Tibial nerve (tissue), 4 donors: Measurements from ENCODE around the gene DNASE1L2. TPM values are rescaled to one million over a fixed set of nuclear protein-coding genes. Genes with fewer than 3 reads are reported as not detected.
A peak's percentile ranks its signal among the peaks of the same experiment; 100 is the strongest.

Experiments
- DNase-seq, 2 donors: peaks; one replicate each; pipeline ENCODE4 v3.0.0-alpha.2; 2019; ENCODE audit warnings: low spot score in 2 of 2
- H3K27ac ChIP-seq, 4 donors: fragments of 200-600 bp; sonication (generic) in 3 of 4; one replicate each; pipeline ENCODE4 v1.5.1; 2017 to 2019; ENCODE audit warnings: mild to moderate bottlenecking in 1 of 4
- H3K27me3 ChIP-seq, 2 donors: fragments of 200-600 bp; sonication (generic) in 1 of 2; one replicate each; pipeline versions ENCODE4 v1.5.1 to v1.6.0; 2017 to 2019
- H3K36me3 ChIP-seq, 3 donors: fragments of 200-600 bp; sonication (generic); one replicate each; pipeline ENCODE4 v1.5.1; 2018 to 2019
- H3K4me1 ChIP-seq, 4 donors: fragments of 200-600 bp; sonication (generic) in 3 of 4; one replicate each; pipeline ENCODE4 v1.5.1; 2017 to 2019
- H3K4me3 ChIP-seq, 4 donors: fragments of 200-600 bp; sonication (generic) in 3 of 4; one replicate each; pipeline ENCODE4 v1.5.1; 2017 to 2019; ENCODE audit warnings: mild to moderate bottlenecking in 1 of 4, moderate library complexity in 1 of 4
- H3K9me3 ChIP-seq, 4 donors: fragments of 200-600 bp; sonication (generic) in 3 of 4; one replicate each; pipeline ENCODE4 v1.5.1; 2017 to 2019
- EP300 ChIP-seq, 2 donors: sonication (generic); formaldehyde crosslinking; IDR thresholded peaks; one replicate each; pipeline ENCODE4 v1.6.1; 2017; ENCODE audit warnings: antibody characterized with exemption in 2 of 2, mild to moderate bottlenecking in 1 of 2
- POLR2A ChIP-seq, 2 donors: fragments of 450-650 bp; IDR thresholded peaks; one replicate each; pipeline ENCODE4 v1.6.1; 2017; ENCODE audit warnings: antibody characterized with exemption in 2 of 2, mild to moderate bottlenecking in 2 of 2, moderate library complexity in 2 of 2
- WGBS, 2 donors: methylation state at CpG; one replicate each; pipeline ENCODE4 v1.1.5; 2018; 5-methylcytosine and 5-hydroxymethylcytosine counted together
- total RNA-seq, 4 donors: library from RNA; depleted of rRNA; stranded (reverse); fragments of >200 nt; gene quantifications; one replicate each; pipeline ENCODE4 v1.1.0, GENCODE V29; 2016
- TF ChIP-seq, protein P1 (sequence below), 5 experiments: fragments of 200-600 bp in 3 of 5; fragments of 450-650 bp in 2 of 5; sonication (generic) in 3 of 5; IDR thresholded peaks; one replicate each; pipeline ENCODE4 v1.5.1; 2016 to 2019; ENCODE audit warnings: antibody characterized with exemption in 5 of 5, mild to moderate bottlenecking in 3 of 5, moderate library complexity in 2 of 5

The DNASE1L2 gene, protein sequence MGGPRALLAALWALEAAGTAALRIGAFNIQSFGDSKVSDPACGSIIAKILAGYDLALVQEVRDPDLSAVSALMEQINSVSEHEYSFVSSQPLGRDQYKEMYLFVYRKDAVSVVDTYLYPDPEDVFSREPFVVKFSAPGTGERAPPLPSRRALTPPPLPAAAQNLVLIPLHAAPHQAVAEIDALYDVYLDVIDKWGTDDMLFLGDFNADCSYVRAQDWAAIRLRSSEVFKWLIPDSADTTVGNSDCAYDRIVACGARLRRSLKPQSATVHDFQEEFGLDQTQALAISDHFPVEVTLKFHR
- 1 to 10 TPM in 1 of 4 donors, under 1 TPM in 3; 0.39 to 5.4 (median 0.64) TPM for total RNA-seq

DNA sequence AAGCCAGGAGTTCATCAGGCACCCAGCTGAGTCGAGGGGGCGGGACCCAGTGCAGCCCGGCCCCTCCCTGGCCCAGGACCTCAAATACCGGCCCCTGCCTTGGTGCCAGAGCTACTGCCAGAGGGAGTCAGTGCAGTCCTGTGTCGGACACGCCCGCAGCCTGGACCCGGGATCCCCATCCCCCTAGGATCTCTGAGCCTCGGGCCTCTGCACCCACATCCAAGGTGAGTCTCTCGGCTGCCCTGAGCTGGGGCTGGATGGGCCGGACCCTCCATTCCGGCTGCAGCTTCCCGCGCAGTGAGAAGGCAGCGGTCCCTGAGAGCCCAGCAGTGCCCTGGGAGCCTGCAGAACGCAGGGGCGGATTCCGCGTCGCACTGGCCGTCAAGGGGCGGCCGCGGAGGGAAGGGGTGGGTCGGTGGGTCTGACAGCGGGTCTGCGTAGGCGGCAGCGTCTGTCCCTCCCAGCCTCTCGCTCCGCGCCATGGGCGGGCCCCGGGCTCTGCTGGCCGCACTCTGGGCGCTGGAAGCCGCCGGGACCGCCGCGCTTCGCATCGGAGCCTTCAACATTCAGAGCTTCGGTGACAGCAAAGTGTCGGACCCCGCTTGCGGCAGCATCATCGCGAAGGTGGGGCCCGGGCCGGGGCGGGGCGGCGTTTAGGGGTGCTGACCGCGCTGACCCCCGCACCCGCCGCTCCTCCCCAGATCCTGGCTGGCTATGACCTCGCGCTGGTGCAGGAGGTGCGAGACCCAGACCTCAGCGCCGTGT lies at the start of gene DNASE1L2:
Gene DNASE1L2 (plus strand): TSS at position 108 of the 765 bp plus-strand sequence. CDS start 373 bp downstream, at position 481.
- Histone ChIP-seq H3K36me3 (peaks cover 6 to 76% (median 21%) of the 10 kb centered on the region in 3 donors), H3K4me3 (peak within 1 kb of the TSS in 2 of 4 donors; percentile 0 to 35), H3K9me3 (no peaks in the 10 kb centered on the region), H3K27ac (peak within 1 kb of the TSS in 2 of 4 donors; percentile 40 to 48), H3K27me3 (peaks cover 0 to 17% of the 10 kb centered on the region in 2 donors), H3K4me1 (peaks cover 0 to 28% (median 22%) of the 10 kb centered on the region in 4 donors)
- 4 to 15% methylated on average over 11 to 33 of the region's 64 CpGs for WGBS, 2 donors
- DNase-seq, result no peak
- no peak for TF ChIP-seq POLR2A (IDR thresholded peaks at IDR 0.05)
- TF ChIP-seq EP300 (IDR thresholded peaks at IDR 0.05), result peak in 1 of 2 donors; percentile 22

DNA sequence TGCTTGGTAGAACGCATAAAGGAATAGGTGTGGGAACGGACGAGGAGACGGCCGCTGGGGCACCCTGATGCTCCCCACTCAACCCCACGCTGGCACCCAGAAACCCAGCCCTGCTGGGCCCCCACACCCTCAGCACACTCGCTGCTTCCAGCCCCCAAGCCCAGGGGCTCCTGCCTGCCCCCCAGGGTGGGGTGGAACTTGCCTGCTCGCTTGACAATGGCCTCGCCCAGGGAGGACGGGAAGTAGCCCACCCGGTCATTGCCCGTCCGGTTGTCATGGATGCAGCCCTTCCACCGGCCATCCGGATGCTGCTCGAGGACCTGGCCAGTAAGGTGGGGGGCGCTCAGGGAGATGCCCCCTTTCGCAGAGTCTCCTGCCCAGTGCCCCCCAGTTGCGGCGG lies 49.7 kb upstream of the DNASE1L2 start:
- no peaks in the 10 kb centered on the region for H3K27me3 ChIP-seq
- TF ChIP-seq EP300 (IDR thresholded peaks at IDR 0.05) (no peak), POLR2A (IDR thresholded peaks at IDR 0.05) (no peak)
- TF ChIP-seq, protein P1, sequence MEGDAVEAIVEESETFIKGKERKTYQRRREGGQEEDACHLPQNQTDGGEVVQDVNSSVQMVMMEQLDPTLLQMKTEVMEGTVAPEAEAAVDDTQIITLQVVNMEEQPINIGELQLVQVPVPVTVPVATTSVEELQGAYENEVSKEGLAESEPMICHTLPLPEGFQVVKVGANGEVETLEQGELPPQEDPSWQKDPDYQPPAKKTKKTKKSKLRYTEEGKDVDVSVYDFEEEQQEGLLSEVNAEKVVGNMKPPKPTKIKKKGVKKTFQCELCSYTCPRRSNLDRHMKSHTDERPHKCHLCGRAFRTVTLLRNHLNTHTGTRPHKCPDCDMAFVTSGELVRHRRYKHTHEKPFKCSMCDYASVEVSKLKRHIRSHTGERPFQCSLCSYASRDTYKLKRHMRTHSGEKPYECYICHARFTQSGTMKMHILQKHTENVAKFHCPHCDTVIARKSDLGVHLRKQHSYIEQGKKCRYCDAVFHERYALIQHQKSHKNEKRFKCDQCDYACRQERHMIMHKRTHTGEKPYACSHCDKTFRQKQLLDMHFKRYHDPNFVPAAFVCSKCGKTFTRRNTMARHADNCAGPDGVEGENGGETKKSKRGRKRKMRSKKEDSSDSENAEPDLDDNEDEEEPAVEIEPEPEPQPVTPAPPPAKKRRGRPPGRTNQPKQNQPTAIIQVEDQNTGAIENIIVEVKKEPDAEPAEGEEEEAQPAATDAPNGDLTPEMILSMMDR (IDR thresholded peaks at IDR 0.05), result no peak
- no peaks in the 10 kb centered on the region for H3K9me3 ChIP-seq
- no peak overlapping the region for H3K4me3 ChIP-seq
- H3K4me1 ChIP-seq, result peaks cover 0 to 10% (median 4%) of the 10 kb centered on the region in 4 donors
- DNase-seq, result no peak
- no peaks in the 10 kb centered on the region for H3K36me3 ChIP-seq
- no peak overlapping the region for H3K27ac ChIP-seq
- WGBS, 2 donors, result 90 to 91% methylated on average over 6 to 15 of the region's 20 CpGs

DNA sequence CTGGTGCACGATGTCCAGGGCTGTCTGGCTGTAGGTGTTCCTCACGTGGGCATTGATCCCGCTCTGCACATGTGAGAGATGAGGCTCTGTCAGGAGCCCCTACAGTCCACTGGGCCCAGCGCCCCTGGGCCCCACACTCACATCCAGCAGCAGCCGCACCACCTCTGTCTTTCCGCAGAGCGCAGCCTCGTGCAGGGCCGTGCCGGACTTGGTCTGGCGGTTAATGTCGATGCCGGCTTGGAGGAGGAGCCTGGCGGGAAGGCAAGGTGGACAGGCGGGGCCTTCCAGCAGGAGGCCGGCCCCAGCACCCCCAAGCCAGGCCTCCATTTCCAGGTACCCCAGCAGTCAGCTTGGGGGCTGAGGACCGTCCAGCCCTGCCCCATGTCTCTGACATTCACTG lies 49.0 kb upstream of the DNASE1L2 start:
- Histone ChIP-seq H3K27me3 (no peaks in the 10 kb centered on the region), H3K4me3 (no peak overlapping the region), H3K9me3 (no peaks in the 10 kb centered on the region), H3K4me1 (peaks cover 0 to 12% (median 5%) of the 10 kb centered on the region in 4 donors), H3K27ac (no peak overlapping the region), H3K36me3 (no peaks in the 10 kb centered on the region)
- TF ChIP-seq, protein P1 (IDR thresholded peaks at IDR 0.05), result no peak
- TF ChIP-seq EP300 (IDR thresholded peaks at IDR 0.05) (no peak), POLR2A (IDR thresholded peaks at IDR 0.05) (no peak)
- DNase-seq, result no peak
- WGBS, 2 donors, result 71 to 82% methylated on average over 13 to 17 of the region's 17 CpGs

DNA sequence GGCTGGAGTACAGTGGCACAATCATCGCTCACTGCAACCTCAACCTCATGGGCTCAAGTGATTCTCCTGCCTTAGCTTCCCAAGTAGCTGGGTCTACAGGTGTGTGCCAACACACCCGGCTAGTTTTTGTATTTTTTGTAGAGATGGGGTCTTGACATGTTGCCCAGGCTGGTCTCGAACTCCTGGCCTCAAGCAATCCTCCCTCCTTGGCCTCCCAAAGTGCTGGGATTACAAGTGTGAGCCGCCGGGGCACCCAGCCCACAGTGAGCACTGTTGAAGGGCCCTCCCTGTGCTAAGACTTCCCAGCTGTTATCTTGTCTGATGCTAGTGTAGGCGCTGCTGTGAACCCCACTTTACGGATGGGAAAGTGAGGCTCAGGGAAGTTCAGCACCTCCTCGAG lies 47.8 kb upstream of the DNASE1L2 start:
- TF ChIP-seq EP300 (IDR thresholded peaks at IDR 0.05) (no peak), POLR2A (IDR thresholded peaks at IDR 0.05) (no peak)
- TF ChIP-seq, protein P1 (IDR thresholded peaks at IDR 0.05), result no peak
- H3K27ac ChIP-seq, result no peak overlapping the region
- no peak overlapping the region for H3K4me3 ChIP-seq
- no peaks in the 10 kb centered on the region for H3K9me3 ChIP-seq
- H3K36me3 ChIP-seq, result no peaks in the 10 kb centered on the region
- 91 to 95% methylated on average over 7 to 8 of the region's 8 CpGs for WGBS, 2 donors
- peaks cover 0 to 12% (median 5%) of the 10 kb centered on the region in 4 donors for H3K4me1 ChIP-seq
- H3K27me3 ChIP-seq, result peaks cover 0 to 1% of the 10 kb centered on the region in 2 donors
- no peak for DNase-seq

DNA sequence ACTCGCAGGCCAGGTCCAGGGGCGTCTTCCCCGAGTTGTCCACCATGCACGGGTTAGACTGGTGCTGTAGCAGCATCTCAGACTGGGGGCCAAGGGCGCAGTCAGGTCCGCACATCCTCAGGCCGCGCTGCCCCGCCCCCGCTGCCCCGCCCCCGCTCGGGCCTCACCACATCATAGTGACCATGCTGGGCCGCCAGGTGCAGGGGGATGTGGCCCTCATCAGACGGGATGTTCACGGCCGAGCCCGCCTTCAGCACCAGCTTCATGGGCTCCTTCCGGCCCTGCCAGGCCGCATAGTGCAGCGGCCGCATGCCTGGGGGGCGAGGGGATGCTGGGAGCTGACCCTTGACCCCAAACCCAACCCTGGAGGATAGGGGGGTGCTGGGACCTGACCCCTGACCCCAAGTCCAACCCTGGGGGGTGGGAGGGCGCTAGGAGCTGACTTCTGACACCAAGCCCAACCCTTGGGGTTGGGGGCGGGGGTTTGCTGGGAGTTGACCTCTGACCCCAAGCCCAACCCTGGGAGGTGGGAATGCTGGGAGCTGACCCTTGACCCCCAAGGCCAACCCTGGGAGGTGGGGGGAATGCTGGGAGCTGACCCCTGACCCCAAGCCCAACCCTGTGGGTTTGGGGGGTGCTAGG lies 46.9 kb upstream of the DNASE1L2 start:
- Histone ChIP-seq H3K4me1 (peaks cover 0 to 12% (median 5%) of the 10 kb centered on the region in 4 donors), H3K9me3 (no peaks in the 10 kb centered on the region), H3K27me3 (peaks cover 0 to 11% of the 10 kb centered on the region in 2 donors), H3K36me3 (no peaks in the 10 kb centered on the region), H3K4me3 (no peak overlapping the region), H3K27ac (no peak overlapping the region)
- TF ChIP-seq EP300 (IDR thresholded peaks at IDR 0.05) (no peak), POLR2A (IDR thresholded peaks at IDR 0.05) (no peak)
- TF ChIP-seq, protein P1 (IDR thresholded peaks at IDR 0.05), result no peak
- DNase-seq, result no peak
- 96% methylated on average over 5 to 11 of the region's 25 CpGs for WGBS, 2 donors
